Right atrium auricular region (tissue), 2 donors: ENCODE measurements around the gene NGRN. TPM values are rescaled to one million over a fixed set of nuclear protein-coding genes. Genes with fewer than 3 reads are reported as not detected.
A peak's percentile ranks its signal among the peaks of the same experiment; 100 is the strongest.
"Not testable (repeated sequence)": the region's sequence is repeated elsewhere in the genome, so short reads cannot be mapped to it uniquely, and the experiment has no call there.

Experiments
- DNase-seq: peaks from one replicate; pipeline ENCODE4 v3.0.0-alpha.2; 2019; ENCODE audit warnings: low spot score
- H3K27ac ChIP-seq, 2 donors: fragments of 200-600 bp; sonication (generic); 1 replicate in 1 of 2; 2 replicates in 1 of 2; pipeline ENCODE4 v1.5.1; 2016 to 2019
- H3K27me3 ChIP-seq, 2 donors: fragments of 200-600 bp; sonication (generic); one replicate each; pipeline versions ENCODE4 v1.5.1 to v1.6.0; 2017 to 2019
- H3K36me3 ChIP-seq: fragments of 200-600 bp; sonication (generic); one replicate; pipeline ENCODE4 v1.5.1; 2016
- H3K4me1 ChIP-seq, 2 donors: fragments of 200-600 bp; sonication (generic); one replicate each; pipeline versions ENCODE4 v1.5.1 to v1.6.0; 2017 to 2019
- H3K4me3 ChIP-seq, 2 donors: fragments of 200-600 bp; sonication (generic); 1 replicate in 1 of 2; 2 replicates in 1 of 2; pipeline ENCODE4 v1.5.1; 2017 to 2019; ENCODE audit warnings: mild to moderate bottlenecking in 1 of 2, moderate library complexity in 1 of 2
- H3K9me3 ChIP-seq, 2 donors: fragments of 200-600 bp; sonication (generic); one replicate each; pipeline ENCODE4 v1.5.1; 2019
- CTCF ChIP-seq, 2 donors: fragments of 200-600 bp; sonication (generic); IDR thresholded peaks; one replicate each; pipeline ENCODE4 v1.5.1; 2019; ENCODE audit warnings: antibody characterized with exemption in 2 of 2
- total RNA-seq, 2 donors: library from RNA; depleted of rRNA; stranded (reverse); fragments of >200 nt; gene quantifications; one replicate each; pipeline ENCODE4 v1.1.0, GENCODE V29; 2016

Gene NGRN
- total RNA-seq, 2 donors from 2014 or later = 107 to 110 TPM

- no peak for DNase-seq
- H3K9me3 ChIP-seq = no peaks in the 10 kb centered on the region
- no peak overlapping the region for H3K4me3 ChIP-seq
- peaks cover 0 to 4% of the 10 kb centered on the region in 2 donors for H3K4me1 ChIP-seq
- TF ChIP-seq CTCF (IDR thresholded peaks at IDR 0.05) = no peak
- H3K27me3 ChIP-seq = no peaks in the 10 kb centered on the region
- no peaks in the 10 kb centered on the region for H3K36me3 ChIP-seq
- no peak overlapping the region for H3K27ac ChIP-seq
Measured at GRCh38 chr15:90259524-90259923, 5.9 kb upstream of the NGRN start.

- not testable (repeated sequence) for H3K4me3 ChIP-seq, H3K36me3 ChIP-seq, H3K27me3 ChIP-seq, H3K27ac ChIP-seq, H3K9me3 ChIP-seq, DNase-seq
- peaks cover 0 to 11% of the 10 kb centered on the region in 2 donors for H3K4me1 ChIP-seq
Measured at GRCh38 chr15:90260731-90261130, 4.7 kb upstream of the NGRN start.

GRCh38 chr15:90261811-90262210, 3.7 kb upstream of the NGRN start:
- no peaks in the 10 kb centered on the region for H3K9me3 ChIP-seq
- H3K36me3 ChIP-seq = no peaks in the 10 kb centered on the region
- TF ChIP-seq CTCF (IDR thresholded peaks at IDR 0.05) = no peak
- H3K27ac ChIP-seq = no peak overlapping the region
- H3K4me3 ChIP-seq = no peak overlapping the region
- H3K4me1 ChIP-seq = peaks cover 0 to 16% of the 10 kb centered on the region in 2 donors
- no peak for DNase-seq
- H3K27me3 ChIP-seq = no peaks in the 10 kb centered on the region

- no peaks in the 10 kb centered on the region for H3K9me3 ChIP-seq
- no peak overlapping the region for H3K27ac ChIP-seq
- DNase-seq = no peak
- TF ChIP-seq CTCF (IDR thresholded peaks at IDR 0.05) = no peak
- H3K36me3 ChIP-seq = peaks cover 3% of the 10 kb centered on the region
- peaks cover 0 to 22% of the 10 kb centered on the region in 2 donors for H3K4me1 ChIP-seq
- no peaks in the 10 kb centered on the region for H3K27me3 ChIP-seq
- no peak overlapping the region for H3K4me3 ChIP-seq
Measured at GRCh38 chr15:90262426-90262825, 3.0 kb upstream of the NGRN start.

- H3K36me3 ChIP-seq = peaks cover 11% of the 10 kb centered on the region
- no peak for TF ChIP-seq CTCF (IDR thresholded peaks at IDR 0.05)
- H3K4me3 ChIP-seq = peak overlapping the region; percentile 77 to 86
- no peaks in the 10 kb centered on the region for H3K9me3 ChIP-seq
- H3K27me3 ChIP-seq = no peaks in the 10 kb centered on the region
- DNase-seq = no peak
- peaks cover 0 to 42% of the 10 kb centered on the region in 2 donors for H3K4me1 ChIP-seq
- H3K27ac ChIP-seq = peak overlapping the region; percentile 98 to 99
Measured at GRCh38 chr15:90264671-90265070, 801 bp upstream of the NGRN start.

- DNase-seq = no peak
Measured at GRCh38 chr15:90266061-90266431, 574 bp downstream of the NGRN start.

More at GRCh38 chr15:90266061-90266431, 574 bp downstream of the NGRN start:
- Histone ChIP-seq H3K36me3 (peaks cover 24% of the 10 kb centered on the region), H3K4me1 (peaks cover 0 to 56% of the 10 kb centered on the region in 2 donors), H3K27me3 (no peaks in the 10 kb centered on the region), H3K4me3 (peak overlapping the region; percentile 77 to 86), H3K27ac (peak overlapping the region; percentile 98 to 99), H3K9me3 (no peaks in the 10 kb centered on the region)
- no peak for TF ChIP-seq CTCF (IDR thresholded peaks at IDR 0.05)
